Stimulated activated CD8-positive, alpha-beta memory T cell treated with anti-CD3 and anti-CD28 coated beads, Interleukin-2, amount 100 ng/mL, for 1 hour (primary cell): Measurements from ENCODE around the gene DIAPH3.

Experiments used
- DNase-seq, 2 donors: peaks; one replicate each; pipeline ENCODE4 v3.0.0-alpha.2; 2020; ENCODE audit warnings: low read depth in 2 of 2

The DIAPH3 gene

GRCh38 chr13:60026286-60026685 is 137.4 kb downstream of the DIAPH3 start:
- no peak for DNase-seq

GRCh38 chr13:60020288-60020687 is 143.4 kb downstream of the DIAPH3 start:
- DNase-seq: no peak

- no peak for DNase-seq
Observed at GRCh38 chr13:60019119-60019993, 144.4 kb downstream of the DIAPH3 start.

- DNase-seq: no peak
Observed at GRCh38 chr13:60018536-60018935, 145.2 kb downstream of the DIAPH3 start.

- no peak for DNase-seq
Observed at GRCh38 chr13:60016229-60016628, 147.5 kb downstream of the DIAPH3 start.

GRCh38 chr13:60013166-60013565 is 150.6 kb downstream of the DIAPH3 start:
- DNase-seq: no peak

GRCh38 chr13:60012488-60012887 is 151.2 kb downstream of the DIAPH3 start:
- no peak for DNase-seq

GRCh38 chr13:60009300-60010253 is 154.2 kb downstream of the DIAPH3 start:
- DNase-seq: no peak

GRCh38 chr13:60001889-60002288 is 161.8 kb downstream of the DIAPH3 start:
- DNase-seq: no peak

GRCh38 chr13:60000976-60001375 is 162.8 kb downstream of the DIAPH3 start:
- no peak for DNase-seq

- DNase-seq: no peak
Observed at GRCh38 chr13:60000081-60000480, 163.6 kb downstream of the DIAPH3 start.

- no peak for DNase-seq
Observed at GRCh38 chr13:59997976-59998375, 165.8 kb downstream of the DIAPH3 start.

GRCh38 chr13:59996461-59996980 is 167.2 kb downstream of the DIAPH3 start:
- DNase-seq: no peak

- no peak for DNase-seq
Observed at GRCh38 chr13:59991395-59991794, 172.3 kb downstream of the DIAPH3 start.

GRCh38 chr13:59982631-59983382 is 180.9 kb downstream of the DIAPH3 start:
- DNase-seq: no peak

- no peak for DNase-seq
Observed at GRCh38 chr13:59979589-59979988, 184.1 kb downstream of the DIAPH3 start.

- no peak for DNase-seq
Observed at GRCh38 chr13:59978862-59979261, 184.9 kb downstream of the DIAPH3 start.

- no peak for DNase-seq
Observed at GRCh38 chr13:59976856-59977255, 186.9 kb downstream of the DIAPH3 start.

- no peak for DNase-seq
Observed at GRCh38 chr13:59975807-59976435, 187.8 kb downstream of the DIAPH3 start.

- DNase-seq: no peak
Observed at GRCh38 chr13:59970847-59971246, 192.9 kb downstream of the DIAPH3 start.

- no peak for DNase-seq
Observed at GRCh38 chr13:59963827-59964226, 199.9 kb downstream of the DIAPH3 start.
